ENCODE data around the gene PGS1. TPM values are rescaled to one million over a fixed set of nuclear protein-coding genes. Genes with fewer than 3 reads are reported as not detected.

PGS1 gene
- total and polyA plus RNA-seq, 2 of the 8 experiments (the other 6 are each of a cell fraction or from before 2014, with no cell fraction given) = 46.7 to 60.0 TPM

DNA sequence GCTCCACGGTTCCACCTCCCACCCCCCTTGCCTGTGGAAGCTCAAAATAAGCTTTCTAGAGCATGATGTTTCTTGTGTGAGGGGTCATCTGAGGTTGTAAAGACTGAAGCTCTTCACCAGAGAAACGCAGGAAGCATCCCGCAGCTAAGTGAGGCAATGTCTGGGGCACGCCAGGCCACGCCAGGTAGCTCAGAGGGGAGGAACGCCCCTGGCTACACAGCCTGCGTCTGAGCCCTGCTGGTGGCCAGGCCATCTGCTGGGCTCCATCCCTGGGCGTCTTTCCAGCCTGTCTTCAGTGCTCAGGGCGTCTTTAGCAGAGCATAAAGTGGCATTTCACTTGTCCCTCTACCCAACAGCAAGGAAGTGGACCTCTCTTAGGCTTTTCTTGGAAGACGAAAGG, 33.8 kb upstream of the PGS1 start:
- Histone ChIP-seq H3K79me2 (ENCODE audit: control insufficient read depth in 1 of 2, insufficient read depth in 2 of 2, low read length in 2 of 2) (no peaks in the 10 kb centered on the region), H2AFZ (ENCODE audit: low read length) (no peak overlapping the region), H3K36me3 (ENCODE audit: control insufficient read depth in 2 of 4, insufficient read depth in 4 of 4, low read length in 3 of 4) (no peaks in the 10 kb centered on the region), H3K4me1 (replicated peaks in 1 of 4; ENCODE audit: control insufficient read depth in 3 of 4, insufficient read depth in 4 of 4, low read length in 3 of 4) (peaks cover 0 to 17% (median 14%) of the 10 kb centered on the region in 4 experiments; a peak in 5 of 7 replicates), H3K27ac (ENCODE audit: low read depth, low read length) (no peak overlapping the region), H3K18ac (ENCODE audit: extremely low read depth, low read length) (no peak overlapping the region; the same call in 1 of the 2 replicates), H4K5ac (ENCODE audit: insufficient read length, low read depth, low read length) (no peak overlapping the region), H3K27me3 (replicated peaks in 1 of 4; ENCODE audit: control insufficient read depth in 3 of 4, extremely low read depth in 1 of 4, insufficient read depth in 3 of 4, low read length in 3 of 4) (peaks cover 0 to 23% (median 13%) of the 10 kb centered on the region in 4 experiments; a peak in 5 of 7 replicates), H3K56ac (replicated peaks; ENCODE audit: insufficient read length, low read depth, low read length) (no peak overlapping the region), H3K23ac (ENCODE audit: insufficient read length) (no peak overlapping the region), H3K14ac (ENCODE audit: insufficient read length) (no peak overlapping the region), H3K9me3 (ENCODE audit: insufficient read depth in 2 of 2, low read depth in 1 of 2, low read length in 1 of 2) (no peaks in the 10 kb centered on the region), H2BK15ac (ENCODE audit: low read length) (no peak overlapping the region), H4K91ac (replicated peaks; ENCODE audit: insufficient read length, low read length) (no peak overlapping the region), H2BK120ac (replicated peaks; ENCODE audit: low read depth, low read length) (no peak overlapping the region), H2AK5ac (ENCODE audit: low read depth, low read length) (peak overlapping the region; percentile 40; the same call in 1 of the 2 replicates), H4K20me1 (replicated peaks in 1 of 2; ENCODE audit: control insufficient read depth in 1 of 2, insufficient read depth in 2 of 2, low read length in 2 of 2) (no peaks in the 10 kb centered on the region), H3K9ac (replicated peaks in 1 of 4; ENCODE audit: extremely low read depth in 1 of 4, low read depth in 3 of 4, low read length in 3 of 4) (no peak overlapping the region), H3K4me3 (ENCODE audit: extremely low read depth in 1 of 4, insufficient read depth in 2 of 4, low read depth in 3 of 4, low read length in 4 of 4) (no peak overlapping the region), H3K23me2 (ENCODE audit: low read depth, low read length) (peaks cover 2% of the 10 kb centered on the region; the same call in 1 of the 2 replicates), H3K79me1 (ENCODE audit: low read depth, low read length) (no peaks in the 10 kb centered on the region), H3K4ac (replicated peaks; ENCODE audit: insufficient read length, low read depth, low read length) (no peak overlapping the region), H3K4me2 (ENCODE audit: insufficient read depth in 1 of 2, low read depth in 2 of 2, low read length in 2 of 2) (no peak overlapping the region), H2BK5ac (ENCODE audit: low read depth, low read length) (no peak overlapping the region), H4K8ac (ENCODE audit: extremely low read depth, insufficient read depth, low read length) (no peak overlapping the region), H2BK20ac (ENCODE audit: low read length) (no peak overlapping the region), H2BK12ac (ENCODE audit: low read depth, low read length) (peak overlapping the region; percentile 94; the same call in 1 of the 2 replicates)
- CTCF ChIA-PET (ENCODE audit: partially characterized antibody) = interaction anchor here (1.0 to 2.7 kb wide), 13 partner anchors 9 to 78 kb away, joined by 3 to 10 read pairs (median 4); no protein-coding TSS in a partner anchor
- POLR2A ChIA-PET (ENCODE audit: partially characterized antibody) = interaction anchor here (5.2 kb wide), 1 partner anchor 16 kb away, joined by 29 read pairs; the partner anchor contains the start of gene SOCS3
- no peak for DNase-seq (ENCODE audit: low read depth in 1 of 2, low spot score in 2 of 2)
- 90% methylated on average over 10 of the region's 10 CpGs; no CpG with 5 or more reads in 1 of the 2 experiments for WGBS, 2 experiments (ENCODE audit: extremely low coverage in 1 of 2, insufficient coverage in 1 of 2, insufficient read length in 1 of 2, insufficient replicate concordance in 2 of 2, low coverage in 1 of 2, low lambda C conversion rate in 2 of 2, missing lambda C conversion rate in 1 of 2)
- no peak for FAIRE-seq
- no peak for TF ChIP-seq TAF1 (IDR thresholded peaks at IDR 0.05; ENCODE audit: low read depth, low read length)
- TF ChIP-seq BCL11A (IDR thresholded peaks at IDR 0.05; ENCODE audit: low read depth in 2 of 2, low read length in 2 of 2) = no peak
